Measurements from ENCODE around the gene KAZALD1.

DNA sequence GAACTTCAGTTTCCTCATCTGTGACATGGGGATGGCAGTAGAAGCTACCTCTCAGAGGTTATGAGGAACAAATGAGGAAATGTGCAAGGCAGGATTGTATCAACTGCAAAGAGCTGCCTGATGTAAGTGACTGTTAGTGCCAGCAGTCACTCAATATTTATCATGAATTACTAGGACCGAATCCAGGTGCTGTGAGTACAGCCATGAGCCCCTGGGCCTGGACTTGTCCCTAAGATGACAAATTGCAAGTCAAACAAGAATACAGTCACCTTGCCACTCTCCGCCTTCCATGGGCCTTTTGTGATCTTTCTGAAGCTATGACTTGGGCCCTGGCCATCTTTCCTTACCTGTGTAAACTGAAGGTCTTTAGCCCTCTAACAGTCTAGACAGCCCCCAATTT lies 41.6 kb downstream of the KAZALD1 start:
- TF ChIP-seq POLR2A (IDR thresholded peaks at IDR 0.05): no peak
- TF ChIP-seq, protein P1, sequence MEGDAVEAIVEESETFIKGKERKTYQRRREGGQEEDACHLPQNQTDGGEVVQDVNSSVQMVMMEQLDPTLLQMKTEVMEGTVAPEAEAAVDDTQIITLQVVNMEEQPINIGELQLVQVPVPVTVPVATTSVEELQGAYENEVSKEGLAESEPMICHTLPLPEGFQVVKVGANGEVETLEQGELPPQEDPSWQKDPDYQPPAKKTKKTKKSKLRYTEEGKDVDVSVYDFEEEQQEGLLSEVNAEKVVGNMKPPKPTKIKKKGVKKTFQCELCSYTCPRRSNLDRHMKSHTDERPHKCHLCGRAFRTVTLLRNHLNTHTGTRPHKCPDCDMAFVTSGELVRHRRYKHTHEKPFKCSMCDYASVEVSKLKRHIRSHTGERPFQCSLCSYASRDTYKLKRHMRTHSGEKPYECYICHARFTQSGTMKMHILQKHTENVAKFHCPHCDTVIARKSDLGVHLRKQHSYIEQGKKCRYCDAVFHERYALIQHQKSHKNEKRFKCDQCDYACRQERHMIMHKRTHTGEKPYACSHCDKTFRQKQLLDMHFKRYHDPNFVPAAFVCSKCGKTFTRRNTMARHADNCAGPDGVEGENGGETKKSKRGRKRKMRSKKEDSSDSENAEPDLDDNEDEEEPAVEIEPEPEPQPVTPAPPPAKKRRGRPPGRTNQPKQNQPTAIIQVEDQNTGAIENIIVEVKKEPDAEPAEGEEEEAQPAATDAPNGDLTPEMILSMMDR (IDR thresholded peaks at IDR 0.05): no peak

All from lower leg skin (tissue), 3 donors.